GM23338 (cell line): ENCODE measurements around the gene CLIC2. TPM values are rescaled to one million over a fixed set of nuclear protein-coding genes. Genes with fewer than 3 reads are reported as not detected.

Experiments used
- ATAC-seq: fragments of 200-7000 bp; cut with Tn5 transposase; 3 replicates; pipeline ENCODE4 v1.9.1; 2020
- DNase-seq: peaks from one replicate; pipeline ENCODE4 v3.0.0-alpha.2; 2015; ENCODE audit warnings: low spot score
- H2AFZ ChIP-seq: fragments of 200-600 bp; sonication (generic); 2 replicates; pipeline ENCODE4 v1.8.0; 2016; ENCODE audit warnings: antibody characterized with exemption, mild to moderate bottlenecking, moderate library complexity
- H3F3A ChIP-seq: fragments of 200-600 bp; sonication (generic); replicated peaks from 2 replicates; pipeline ENCODE4 v1.8.0; 2017; ENCODE audit warnings: antibody characterized with exemption, mixed run types, low read depth
- H3K27ac ChIP-seq: fragments of 200-600 bp; sonication (generic); 2 replicates; pipeline ENCODE4 v1.6.1; 2016; ENCODE audit warnings: low read depth
- H3K27me3 ChIP-seq: fragments of 200-600 bp; sonication (generic); 2 replicates; pipeline ENCODE4 v1.8.0; 2016; ENCODE audit warnings: mild to moderate bottlenecking, mixed run types, moderate library complexity; ENCODE audit not compliant: insufficient read depth
- H3K36me3 ChIP-seq: fragments of 200-600 bp; sonication (generic); 2 replicates; pipeline ENCODE4 v1.8.0; 2016; ENCODE audit warnings: mild to moderate bottlenecking; ENCODE audit not compliant: insufficient read depth
- H3K4me1 ChIP-seq: fragments of 200-600 bp; sonication (generic); 2 replicates; pipeline ENCODE4 v1.8.0; 2016; ENCODE audit warnings: mild to moderate bottlenecking, moderate library complexity; ENCODE audit not compliant: insufficient read depth
- H3K4me2 ChIP-seq: fragments of 200-600 bp; sonication (generic); 2 replicates; pipeline ENCODE4 v1.7.1; 2017; ENCODE audit warnings: mixed run types
- H3K4me3 ChIP-seq: fragments of 200-600 bp; sonication (generic); 2 replicates; pipeline ENCODE4 v1.6.1; 2016; ENCODE audit warnings: mixed run types
- H3K79me2 ChIP-seq: fragments of 200-600 bp; sonication (generic); replicated peaks from 2 replicates; pipeline ENCODE4 v1.8.0; 2017; ENCODE audit warnings: mild to moderate bottlenecking; ENCODE audit not compliant: insufficient read depth
- H3K9me2 ChIP-seq: fragments of 200-600 bp; sonication (generic); 2 replicates; pipeline ENCODE4 v1.8.0; 2017; ENCODE audit not compliant: insufficient read depth
- H4K20me1 ChIP-seq: fragments of 200-600 bp; sonication (generic); replicated peaks from 2 replicates; pipeline ENCODE4 v1.8.0; 2017; ENCODE audit warnings: mild to moderate bottlenecking; ENCODE audit not compliant: insufficient read depth
- H3K27ac Mint-ChIP-seq: 2 replicates; pipeline ENCODE4 v1.8.0; 2020; ENCODE audit warnings: inconsistent platforms, mild to moderate bottlenecking, moderate library complexity, mixed read lengths
- H3K27me3 Mint-ChIP-seq: 3 replicates; pipeline ENCODE4 v1.8.0; 2022; ENCODE audit warnings: low read depth, mild to moderate bottlenecking, moderate library complexity, mixed read lengths, inconsistent platforms; ENCODE audit not compliant: insufficient read depth, poor library complexity
- H3K36me3 Mint-ChIP-seq: 3 replicates; pipeline ENCODE4 v1.8.0; 2021; ENCODE audit warnings: low read depth, mild to moderate bottlenecking, inconsistent platforms, moderate library complexity, mixed read lengths
- H3K4me1 Mint-ChIP-seq: 3 replicates; pipeline ENCODE4 v1.8.0; 2020; ENCODE audit warnings: mild to moderate bottlenecking, inconsistent platforms, mixed read lengths
- H3K4me3 Mint-ChIP-seq: 3 replicates; pipeline ENCODE4 v1.8.0; 2021; ENCODE audit warnings: moderate library complexity, mild to moderate bottlenecking, inconsistent platforms, mixed read lengths
- H3K9me3 Mint-ChIP-seq: 3 replicates; pipeline ENCODE4 v1.8.0; 2020; ENCODE audit warnings: moderate library complexity, mild to moderate bottlenecking, inconsistent platforms, mixed read lengths
- CREB1 ChIP-seq: fragments of 250-450 bp; sonication (Bioruptor Pico); IDR thresholded peaks from 2 replicates; pipeline ENCODE4 v1.5.0; 2020; ENCODE audit warnings: low read depth, mild to moderate bottlenecking, moderate library complexity
- ETS1 ChIP-seq: IDR thresholded peaks from 2 replicates; pipeline ENCODE4 v1.6.1; 2016; ENCODE audit warnings: antibody characterized with exemption
- EZH2 ChIP-seq: fragments of 200-600 bp; sonication (generic); IDR thresholded peaks from one replicate; pipeline ENCODE4 v1.8.0; 2017; ENCODE audit warnings: antibody characterized with exemption, mild to moderate bottlenecking, low read depth; ENCODE audit not compliant: unreplicated experiment
- EZH2phosphoT487 ChIP-seq: fragments of 200-600 bp; sonication (generic); IDR thresholded peaks from one replicate; pipeline ENCODE4 v1.8.1; 2018; ENCODE audit warnings: antibody characterized with exemption; ENCODE audit not compliant: unreplicated experiment
- NANOG ChIP-seq: IDR thresholded peaks from 2 replicates; pipeline ENCODE4 v1.6.1; 2016; ENCODE audit warnings: antibody characterized with exemption, borderline replicate concordance
- REST ChIP-seq: IDR thresholded peaks from one replicate; pipeline ENCODE4 v1.6.1; 2018; ENCODE audit warnings: antibody characterized with exemption; ENCODE audit not compliant: unreplicated experiment
- STAT1 ChIP-seq: IDR thresholded peaks from one replicate; pipeline ENCODE4 v1.6.1; 2016; ENCODE audit warnings: antibody characterized with exemption; ENCODE audit not compliant: unreplicated experiment
- ZNF114 ChIP-seq: fragments of 250-450 bp; sonication (Bioruptor Pico); IDR thresholded peaks from 2 replicates; pipeline ENCODE4 v1.5.0; 2020; ENCODE audit warnings: mild to moderate bottlenecking, moderate library complexity
- polyA plus RNA-seq: library from polyadenylated mRNA; unstranded; fragments of >200 nt; fragmentation: Nextera tagmentation; extraction: Ambion mirVana; gene quantifications from 2 replicates; pipeline ENCODE4 v1.2.1, GENCODE V29; 2016
- total RNA-seq: library from RNA; depleted of rRNA; stranded (reverse); fragments of >200 nt; shearing (Covaris generic); gene quantifications from 2 replicates; pipeline ENCODE4 v1.2.3, GENCODE V29; 2014

CLIC2 gene
- total and polyA plus RNA-seq, 2 experiments from 2014 or later = 0.56 to 0.61 TPM

GRCh38 chrX:155293771-155294170 lies 40.6 kb downstream of the CLIC2 start:
- H3K4me3 Mint-ChIP-seq = no peak overlapping the region
- no peaks in the 10 kb centered on the region for H3K4me1 Mint-ChIP-seq
- H2AFZ ChIP-seq = no peak overlapping the region
- H3K27ac ChIP-seq = no peak overlapping the region
- no peaks in the 10 kb centered on the region for H3K9me3 Mint-ChIP-seq
- ATAC-seq = no peak
- no peaks in the 10 kb centered on the region for H3K79me2 ChIP-seq
- no peak overlapping the region for H3K4me2 ChIP-seq
- H3K9me2 ChIP-seq = no peaks in the 10 kb centered on the region
- no peak overlapping the region for H3K27ac Mint-ChIP-seq
- H3K36me3 Mint-ChIP-seq = no peaks in the 10 kb centered on the region
- TF ChIP-seq CREB1 (CRISPR knock-in tag) (no peak), REST (no peak), EZH2 (no peak), ETS1 (no peak), EZH2phosphoT487 (no peak), STAT1 (no peak), NANOG (no peak)
- no peaks in the 10 kb centered on the region for H3K36me3 ChIP-seq
- H3K4me1 ChIP-seq = no peaks in the 10 kb centered on the region
- H3K27me3 ChIP-seq = no peaks in the 10 kb centered on the region
- no peaks in the 10 kb centered on the region for H4K20me1 ChIP-seq
- no peaks in the 10 kb centered on the region for H3K27me3 Mint-ChIP-seq
- no peak overlapping the region for H3K4me3 ChIP-seq
- no peak for DNase-seq
- H3F3A ChIP-seq = no peaks in the 10 kb centered on the region

- DNase-seq (no peak), ATAC-seq (no peak)
- H3K4me2 ChIP-seq = no peak overlapping the region
- H3F3A ChIP-seq = no peaks in the 10 kb centered on the region
- H2AFZ ChIP-seq = no peak overlapping the region
- no peaks in the 10 kb centered on the region for H3K9me2 ChIP-seq
- no peak overlapping the region for H3K27ac ChIP-seq
- no peaks in the 10 kb centered on the region for H3K36me3 ChIP-seq
- no peaks in the 10 kb centered on the region for H3K79me2 ChIP-seq
- TF ChIP-seq ETS1 (no peak), ZNF114 (CRISPR knock-in tag) (no peak)
- H3K27ac Mint-ChIP-seq = no peak overlapping the region
- H3K4me3 ChIP-seq = no peak overlapping the region
- no peaks in the 10 kb centered on the region for H3K27me3 ChIP-seq
- no peaks in the 10 kb centered on the region for H4K20me1 ChIP-seq
- H3K27me3 Mint-ChIP-seq = no peaks in the 10 kb centered on the region
- H3K4me1 ChIP-seq = no peaks in the 10 kb centered on the region
- H3K4me1 Mint-ChIP-seq = no peaks in the 10 kb centered on the region
- H3K36me3 Mint-ChIP-seq = no peaks in the 10 kb centered on the region
- H3K9me3 Mint-ChIP-seq = no peaks in the 10 kb centered on the region
- no peak overlapping the region for H3K4me3 Mint-ChIP-seq
Measured at GRCh38 chrX:155279873-155280272, 54.5 kb downstream of the CLIC2 start.
